ENCODE measurements around the gene SLC35F4.

DNA sequence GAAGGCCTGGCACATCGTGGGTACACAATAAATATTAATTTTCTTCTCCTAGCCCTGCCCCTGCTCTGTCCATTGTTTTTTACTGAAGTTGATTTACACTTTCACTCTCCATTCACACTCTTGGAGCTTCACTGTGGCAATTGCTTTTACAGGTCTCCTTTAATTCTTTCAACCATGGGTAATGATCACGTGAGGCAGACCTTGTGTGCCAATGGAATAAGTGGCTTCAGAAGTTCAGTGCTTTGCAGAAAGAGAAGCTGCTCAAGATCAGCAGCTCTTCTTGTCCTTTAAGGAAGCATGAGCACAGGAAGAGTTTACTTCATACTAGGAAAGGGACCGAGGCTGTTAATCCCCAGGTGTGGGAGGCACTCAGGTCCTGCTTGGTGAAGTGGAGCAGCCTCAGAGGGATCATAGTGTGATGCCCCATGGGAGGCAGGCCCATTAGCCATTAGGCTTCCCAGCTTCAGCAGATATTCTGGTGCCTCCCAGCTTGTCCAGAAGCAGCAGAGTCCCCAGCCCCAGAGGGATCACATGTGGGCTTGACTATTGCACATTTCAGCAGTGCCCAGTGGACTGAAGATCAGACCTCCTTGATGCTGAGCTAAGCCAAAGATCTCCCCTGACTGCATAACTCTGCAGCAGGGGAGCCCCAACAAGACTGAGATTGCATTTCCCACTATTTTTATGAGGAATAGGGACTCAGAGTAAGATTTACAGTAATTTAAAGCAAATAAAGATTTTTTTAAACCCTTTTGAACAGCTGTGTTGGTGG, 5.0 kb upstream of the SLC35F4 start:
- TF ChIP-seq, protein P1, sequence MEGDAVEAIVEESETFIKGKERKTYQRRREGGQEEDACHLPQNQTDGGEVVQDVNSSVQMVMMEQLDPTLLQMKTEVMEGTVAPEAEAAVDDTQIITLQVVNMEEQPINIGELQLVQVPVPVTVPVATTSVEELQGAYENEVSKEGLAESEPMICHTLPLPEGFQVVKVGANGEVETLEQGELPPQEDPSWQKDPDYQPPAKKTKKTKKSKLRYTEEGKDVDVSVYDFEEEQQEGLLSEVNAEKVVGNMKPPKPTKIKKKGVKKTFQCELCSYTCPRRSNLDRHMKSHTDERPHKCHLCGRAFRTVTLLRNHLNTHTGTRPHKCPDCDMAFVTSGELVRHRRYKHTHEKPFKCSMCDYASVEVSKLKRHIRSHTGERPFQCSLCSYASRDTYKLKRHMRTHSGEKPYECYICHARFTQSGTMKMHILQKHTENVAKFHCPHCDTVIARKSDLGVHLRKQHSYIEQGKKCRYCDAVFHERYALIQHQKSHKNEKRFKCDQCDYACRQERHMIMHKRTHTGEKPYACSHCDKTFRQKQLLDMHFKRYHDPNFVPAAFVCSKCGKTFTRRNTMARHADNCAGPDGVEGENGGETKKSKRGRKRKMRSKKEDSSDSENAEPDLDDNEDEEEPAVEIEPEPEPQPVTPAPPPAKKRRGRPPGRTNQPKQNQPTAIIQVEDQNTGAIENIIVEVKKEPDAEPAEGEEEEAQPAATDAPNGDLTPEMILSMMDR (optimal IDR thresholded peaks at IDR 0.05 in 1 of 3, IDR thresholded peaks at IDR 0.05 in 1 of 3, conservative IDR thresholded peaks at IDR 0.05 in 1 of 3; ENCODE audit: extremely low read depth in 1 of 3, insufficient read depth in 2 of 3, low read length in 3 of 3), result no peak
- TF ChIP-seq EZH2 (IDR thresholded peaks at IDR 0.05; ENCODE audit: low read length), result no peak
